Panc1 (cell line): ENCODE data around the gene CDCP1. TPM values are rescaled to one million over a fixed set of nuclear protein-coding genes. Genes with fewer than 3 reads are reported as not detected.

ENCODE experiments used
- ATAC-seq: fragments of 200-7000 bp; cut with Tn5 transposase; 2 replicates; pipeline ENCODE4 v1.9.1; 2020; ENCODE audit warnings: mild to moderate bottlenecking, moderate library complexity
- BruUV-seq: library from RNA; stranded (reverse); fragments of 400-500 nt; replicated peaks from 2 replicates; lab custom pipeline; 2021; lab: Mats Ljungman, UMichigan
- CTCF ChIA-PET: fragments of 300-600 bp; sonication (Branson Sonifier 250); formaldehyde crosslinking; loops from one replicate; lab custom pipeline; 2022; ENCODE audit warnings: antibody characterized with exemption; lab: Charles Lee
- POLR2A ChIA-PET: fragments of 300-600 bp; sonication (Branson Sonifier 250); formaldehyde crosslinking; loops from one replicate; lab custom pipeline; 2022; ENCODE audit warnings: antibody characterized with exemption; lab: Charles Lee
- DNase-seq: peaks from one replicate; pipeline ENCODE4 v3.0.0-alpha.2; 2010; ENCODE audit warnings: low read depth, low spot score
- H3K27ac ChIP-seq: 2 replicates; pipeline ENCODE4 v1.5.1; 2011; ENCODE audit warnings: mild to moderate bottlenecking, low read length, inconsistent platforms
- H3K27me3 ChIP-seq: fragments of 200-500 bp; sonication (Bioruptor generic); 2 replicates; pipeline ENCODE4 v1.6.0; 2014; ENCODE audit warnings: low read length, inconsistent platforms; ENCODE audit not compliant: control insufficient read depth, insufficient read depth
- H3K36me3 ChIP-seq: fragments of 200-500 bp; sonication (Bioruptor generic); 2 replicates; pipeline ENCODE4 v1.5.1; 2014; ENCODE audit warnings: inconsistent platforms, mild to moderate bottlenecking, low read length, moderate library complexity; ENCODE audit not compliant: control insufficient read depth, insufficient read depth
- H3K4me1 ChIP-seq: 2 replicates; pipeline ENCODE4 v1.5.1; 2011; ENCODE audit warnings: inconsistent platforms, mild to moderate bottlenecking, low read length, moderate library complexity; ENCODE audit not compliant: control insufficient read depth, insufficient read depth
- H3K4me3 ChIP-seq, 2 experiments: 2 replicates each; pipeline ENCODE4 v1.5.1; 2011 to 2012; ENCODE audit warnings: low read depth in 2 of 2, low read length in 2 of 2, mild to moderate bottlenecking in 2 of 2, inconsistent platforms in 1 of 2, moderate library complexity in 1 of 2
- H3K9me3 ChIP-seq: fragments of 200-500 bp; sonication (Bioruptor generic); 2 replicates; pipeline ENCODE4 v1.5.1; 2014; ENCODE audit warnings: low read depth, mild to moderate bottlenecking, inconsistent platforms, low read length, moderate library complexity; ENCODE audit not compliant: control insufficient read depth, insufficient read depth
- CTCF ChIP-seq: fragments of 450-650 bp; IDR thresholded peaks from 2 replicates; pipeline ENCODE4 v1.5.1; 2017; ENCODE audit warnings: mild to moderate bottlenecking
- POLR2AphosphoS5 ChIP-seq: IDR thresholded peaks from 2 replicates; pipeline ENCODE4 v1.6.1; 2012; ENCODE audit warnings: mild to moderate bottlenecking, low read depth, low read length, moderate library complexity
- REST ChIP-seq, 2 experiments: IDR thresholded peaks; 2 replicates each; pipeline ENCODE4 v1.6.1; 2011 to 2012; ENCODE audit warnings: low read depth in 2 of 2, control low read depth in 1 of 2, low read length in 1 of 2, mild to moderate bottlenecking in 1 of 2, moderate library complexity in 1 of 2; ENCODE audit not compliant: insufficient read depth in 1 of 2
- SIN3A ChIP-seq: IDR thresholded peaks from 2 replicates; pipeline ENCODE4 v1.6.1; 2012; ENCODE audit warnings: low read depth, mild to moderate bottlenecking, low read length, moderate library complexity, borderline replicate concordance; ENCODE audit not compliant: insufficient read depth
- TCF7L2 ChIP-seq: IDR thresholded peaks from 2 replicates; pipeline ENCODE4 v1.6.1; 2011; ENCODE audit warnings: mild to moderate bottlenecking, low read depth, low read length, inconsistent platforms
- in situ Hi-C: cut with HindIII; loops from 2 replicates; pipeline ENCODE4 v1.10.0; 2016; ENCODE audit warnings: low sequenced_read_pairs, low pct_unique_long_range_greater_than_20kb
- intact Hi-C: fragments of 100-400 bp; cut with micrococcal nuclease; formaldehyde crosslinking; loops from one replicate; pipeline ENCODE4 v1.10.0; 2022; ENCODE audit not compliant: unreplicated experiment
- total RNA-seq: library from RNA; stranded (reverse); gene quantifications from one replicate; pipeline ENCODE4 v1.2.1, GENCODE V29; 2021; ENCODE audit not compliant: unreplicated experiment

CDCP1 gene
- total RNA-seq, 1 experiment from 2014 or later = 47.8 TPM

- CTCF ChIA-PET = interaction anchor here (1.2 kb wide), 1 partner anchor 56 kb away, joined by 3 read pairs; no protein-coding TSS in a partner anchor
- POLR2A ChIA-PET = interaction anchor here (0.6 to 1.3 kb wide), 3 partner anchors 9 to 309 kb away, joined by 4 to 5 read pairs (median 4); no protein-coding TSS in a partner anchor
Measured at GRCh38 chr3:45154641-45155147, 8.5 kb upstream of the CDCP1 start.

More at GRCh38 chr3:45154641-45155147, 8.5 kb upstream of the CDCP1 start:
- Histone ChIP-seq H3K4me1 (no peaks in the 10 kb centered on the region), H3K27ac (no peak overlapping the region), H3K27me3 (no peaks in the 10 kb centered on the region), H3K9me3 (peaks cover 7% of the 10 kb centered on the region; the same call in 1 of the 2 replicates), H3K4me3 (no peak overlapping the region), H3K36me3 (no peaks in the 10 kb centered on the region)
- intact Hi-C loops (no loop called here), in situ Hi-C loops (no loop called here)
- TF ChIP-seq TCF7L2 (no peak), CTCF (no peak), POLR2AphosphoS5 (no peak), SIN3A (no peak), REST (IDR thresholded peaks at IDR 0.05; ENCODE audit: insufficient read depth in 1 of 2, low read depth in 2 of 2, low read length in 1 of 2) (no peak)
- DNase-seq = no peak
- peak; percentile 95 for ATAC-seq
- BruUV-seq = no TSS peak
